Measurements from ENCODE around the gene STX5. TPM values are rescaled to one million over a fixed set of nuclear protein-coding genes. Genes with fewer than 3 reads are reported as not detected.

The STX5 gene
- total and polyA plus RNA-seq, 9 of the 15 experiments (the other 6 are each of a cell fraction or from before 2014, with no cell fraction given): 2.8 to 28.6 (median 23.7) TPM

DNA sequence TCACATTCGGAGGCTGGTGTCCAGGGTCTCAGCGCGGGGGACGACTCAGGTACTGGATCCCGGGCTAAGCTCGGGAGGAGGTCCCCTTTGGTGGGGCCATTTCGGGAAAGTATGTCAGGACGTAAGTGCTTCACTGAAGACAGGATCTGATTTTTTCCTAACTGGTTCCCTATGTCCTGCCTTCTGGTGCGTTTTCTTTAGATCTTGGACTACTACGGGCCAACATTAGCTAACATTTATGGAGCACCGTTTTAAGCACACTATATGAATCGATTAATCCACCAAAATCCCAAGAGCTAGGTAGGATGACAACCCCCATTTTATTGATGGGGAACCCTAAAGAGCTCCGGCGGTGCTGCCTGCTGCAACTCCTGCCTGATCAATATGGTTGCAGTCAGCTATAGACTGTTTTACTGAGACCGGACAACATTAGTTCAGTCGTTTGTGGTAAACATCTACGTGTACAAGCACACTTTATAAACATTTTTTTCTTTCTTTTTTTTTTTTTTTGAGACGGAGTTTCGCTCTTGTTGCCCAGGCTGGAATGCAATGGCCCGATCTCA is 24.6 kb upstream of the STX5 start (continued):
- TF ChIP-seq ZMIZ1 (IDR thresholded peaks at IDR 0.05; ENCODE audit: low read depth in 2 of 2, low read length in 2 of 2): no peak; a peak in 1 of 4 replicates
- TF ChIP-seq ZNF507 (tag; conservative IDR thresholded peaks at IDR 0.05): no peak
- no peak for TF ChIP-seq EGR1 (conservative IDR thresholded peaks at IDR 0.05)
- no peak for TF ChIP-seq HMGN3 (IDR thresholded peaks at IDR 0.05; ENCODE audit: borderline replicate concordance, extremely low read depth, insufficient read length, low read depth, low read length)
- no peak for TF ChIP-seq TFAM (CRISPR knock-in tag; conservative IDR thresholded peaks at IDR 0.05)
- no peak for TF ChIP-seq ZNF436 (CRISPR knock-in tag; IDR thresholded peaks at IDR 0.05)
- no peak for TF ChIP-seq NFXL1 (CRISPR knock-in tag; IDR thresholded peaks at IDR 0.05)
- TF ChIP-seq TSC22D4 (tag; IDR thresholded peaks at IDR 0.05): no peak
- TF ChIP-seq TCF3 (CRISPR knock-in tag; IDR thresholded peaks at IDR 0.05): peak; percentile 1; the same call in 1 of the 2 replicates
- TF ChIP-seq HBP1 (CRISPR knock-in tag; IDR thresholded peaks at IDR 0.05): no peak
- TF ChIP-seq SLC30A9 (CRISPR knock-in tag; IDR thresholded peaks at IDR 0.05): no peak
- no peak for TF ChIP-seq CHD2 (IDR thresholded peaks at IDR 0.05; ENCODE audit: low read depth, low read length)
- no peak for TF ChIP-seq NR0B1 (IDR thresholded peaks at IDR 0.05; ENCODE audit: partially characterized antibody)
- TF ChIP-seq PCBP1 (IDR thresholded peaks at IDR 0.05; ENCODE audit: low read depth, low read length, poor library complexity, severe bottlenecking): no peak
- TF ChIP-seq XRCC4 (IDR thresholded peaks at IDR 0.05; ENCODE audit: extremely low read depth, insufficient read depth, insufficient read length): no peak
- 0 out of 2 replicates have a peak, but pooled peaks have one; percentile 16 for TF ChIP-seq ZBTB34 (CRISPR knock-in tag; IDR thresholded peaks at IDR 0.05)
- TF ChIP-seq OTX1 (CRISPR knock-in tag; IDR thresholded peaks at IDR 0.05): no peak
- TF ChIP-seq MXI1 (IDR thresholded peaks at IDR 0.05; ENCODE audit: low read depth, low read length): no peak
- TF ChIP-seq HDAC1 (IDR thresholded peaks at IDR 0.05): no peak
- no peak for TF ChIP-seq FOXJ3 (CRISPR knock-in tag; IDR thresholded peaks at IDR 0.05)
- 0 out of 2 replicates have a peak, but pooled peaks have one; percentile 91 for TF ChIP-seq ZC3H4 (CRISPR knock-in tag; IDR thresholded peaks at IDR 0.05; ENCODE audit: borderline replicate concordance)
- no peak for TF ChIP-seq HMG20B (CRISPR knock-in tag; IDR thresholded peaks at IDR 0.05)

Measured in K562 (cell line).